HUES48 (cell line): ENCODE data around the gene FOXL2NB.
A peak's percentile ranks its signal among the peaks of the same experiment; 100 is the strongest.

Experiments
- H3K27ac ChIP-seq: one replicate; pipeline ENCODE4 v1.7.0; 2013; ENCODE audit warnings: low read depth, low read length, inconsistent platforms
- H3K27me3 ChIP-seq: 2 replicates; pipeline ENCODE4 v1.6.1; 2013; ENCODE audit warnings: mild to moderate bottlenecking, low read length; ENCODE audit not compliant: control insufficient read depth, insufficient read depth
- H3K36me3 ChIP-seq: 2 replicates; pipeline ENCODE4 v1.6.1; 2013; ENCODE audit warnings: low read length; ENCODE audit not compliant: control insufficient read depth, insufficient read depth
- H3K4me1 ChIP-seq: 2 replicates; pipeline ENCODE4 v1.6.1; 2013; ENCODE audit warnings: mild to moderate bottlenecking, low read length; ENCODE audit not compliant: control insufficient read depth, insufficient read depth
- H3K4me3 ChIP-seq: 2 replicates; pipeline ENCODE4 v1.5.1; 2013; ENCODE audit warnings: mild to moderate bottlenecking, low read depth, low read length
- H3K9ac ChIP-seq: 2 replicates; pipeline ENCODE4 v1.6.1; 2013; ENCODE audit warnings: mild to moderate bottlenecking, low read depth, low read length, moderate library complexity
- H3K9me3 ChIP-seq: 2 replicates; pipeline ENCODE4 v1.6.1; 2013; ENCODE audit warnings: low read length; ENCODE audit not compliant: control insufficient read depth, insufficient read depth

Gene FOXL2NB

DNA sequence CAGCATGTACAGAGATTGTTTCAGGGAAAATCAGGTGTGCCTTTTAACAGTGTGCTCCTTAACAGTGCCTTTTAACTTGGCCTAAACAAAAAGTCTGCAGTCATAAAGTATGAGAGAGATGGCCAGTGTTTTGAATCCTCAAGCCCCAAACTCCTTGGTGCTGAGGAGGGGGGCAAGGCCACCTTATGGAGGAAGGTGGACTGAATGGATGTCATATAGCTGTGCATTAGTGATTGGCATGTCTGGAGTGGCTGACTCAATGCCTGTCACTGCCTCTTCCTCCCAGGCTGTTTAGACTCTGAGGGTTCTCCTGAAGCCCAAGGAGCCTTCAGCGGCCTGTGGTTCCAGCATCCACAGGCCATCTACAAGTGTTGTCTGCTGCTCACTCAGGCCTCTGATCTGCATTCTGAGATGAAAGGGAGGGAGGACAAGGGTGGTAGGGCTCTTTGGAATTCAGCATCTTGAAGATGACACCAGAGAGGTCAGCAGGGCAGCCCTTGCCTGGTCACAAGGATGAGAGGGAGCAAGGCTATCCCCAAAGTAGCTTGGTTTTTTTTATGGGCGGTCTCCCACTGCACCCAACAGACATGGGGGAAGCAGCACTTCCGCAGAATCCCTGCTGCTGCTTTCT lies 1.5 kb downstream of the FOXL2NB start:
- peaks cover 96% of the 10 kb centered on the region for H3K27me3 ChIP-seq
- H3K9me3 ChIP-seq, result no peaks in the 10 kb centered on the region
- peak overlapping the region; percentile 58 for H3K4me3 ChIP-seq
- H3K4me1 ChIP-seq, result peaks cover 39% of the 10 kb centered on the region
- no peaks in the 10 kb centered on the region for H3K36me3 ChIP-seq
- H3K27ac ChIP-seq, result peak overlapping the region; percentile 65
- no peak overlapping the region for H3K9ac ChIP-seq

DNA sequence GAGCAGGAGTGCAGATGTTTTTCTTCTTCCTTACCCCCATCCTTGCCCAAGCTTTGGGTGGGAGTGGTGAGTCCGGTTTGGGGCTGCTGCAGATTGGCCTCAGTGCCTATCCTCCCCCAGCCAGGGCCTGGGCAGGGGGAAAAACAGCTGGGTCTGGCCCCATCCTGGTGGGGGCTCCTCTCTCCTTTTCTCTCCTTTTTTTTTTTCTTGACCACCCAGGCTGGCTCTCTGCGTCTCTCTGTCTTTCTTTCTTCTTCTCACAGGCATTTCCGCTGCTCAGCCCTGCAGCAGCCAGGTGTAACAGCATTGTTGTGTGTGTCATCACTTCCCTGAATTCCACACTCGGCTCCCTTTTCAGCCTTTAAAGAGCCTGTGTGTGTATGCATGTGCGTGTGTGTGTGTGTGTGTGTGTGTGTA lies 2.0 kb downstream of the FOXL2NB start:
- peaks cover 96% of the 10 kb centered on the region for H3K27me3 ChIP-seq
- H3K36me3 ChIP-seq, result no peaks in the 10 kb centered on the region
- no peaks in the 10 kb centered on the region for H3K9me3 ChIP-seq
- H3K27ac ChIP-seq, result peak overlapping the region; percentile 65
- peaks cover 34% of the 10 kb centered on the region for H3K4me1 ChIP-seq
- peak overlapping the region; percentile 58 for H3K4me3 ChIP-seq
- no peak overlapping the region for H3K9ac ChIP-seq

DNA sequence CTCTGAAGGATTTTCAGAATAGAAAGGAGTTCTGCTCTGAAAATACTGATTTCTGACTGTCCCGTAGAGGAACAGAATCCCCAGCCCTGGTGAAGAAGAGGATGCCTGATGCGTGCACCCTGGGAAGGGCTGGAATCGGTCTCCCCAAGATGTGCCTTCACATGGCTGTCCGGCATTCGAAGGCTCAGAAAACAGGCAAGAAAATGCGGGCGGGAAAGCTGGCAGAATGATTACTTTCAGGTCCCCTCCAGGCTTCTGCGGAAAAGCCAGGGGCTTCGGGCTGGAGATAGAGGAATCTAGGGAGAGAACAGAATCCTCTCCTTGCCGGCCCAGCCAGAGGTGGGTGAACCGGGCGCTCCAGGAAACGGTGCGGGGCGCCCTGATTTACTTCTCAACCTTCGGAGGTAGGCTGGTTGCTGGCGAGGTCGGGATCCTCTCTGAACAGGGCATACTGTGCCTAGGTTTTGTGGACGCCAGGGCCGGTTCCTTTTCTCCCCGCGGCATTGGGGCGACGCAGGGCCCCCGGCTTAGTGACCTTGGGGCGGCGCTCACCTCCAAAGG lies 2.5 kb downstream of the FOXL2NB start:
- H3K9me3 ChIP-seq, result no peaks in the 10 kb centered on the region
- H3K9ac ChIP-seq, result peak overlapping the region; percentile 53
- H3K4me1 ChIP-seq, result peaks cover 29% of the 10 kb centered on the region
- H3K36me3 ChIP-seq, result no peaks in the 10 kb centered on the region
- peak overlapping the region; percentile 58 for H3K4me3 ChIP-seq
- peaks cover 92% of the 10 kb centered on the region for H3K27me3 ChIP-seq
- no peak overlapping the region for H3K27ac ChIP-seq

DNA sequence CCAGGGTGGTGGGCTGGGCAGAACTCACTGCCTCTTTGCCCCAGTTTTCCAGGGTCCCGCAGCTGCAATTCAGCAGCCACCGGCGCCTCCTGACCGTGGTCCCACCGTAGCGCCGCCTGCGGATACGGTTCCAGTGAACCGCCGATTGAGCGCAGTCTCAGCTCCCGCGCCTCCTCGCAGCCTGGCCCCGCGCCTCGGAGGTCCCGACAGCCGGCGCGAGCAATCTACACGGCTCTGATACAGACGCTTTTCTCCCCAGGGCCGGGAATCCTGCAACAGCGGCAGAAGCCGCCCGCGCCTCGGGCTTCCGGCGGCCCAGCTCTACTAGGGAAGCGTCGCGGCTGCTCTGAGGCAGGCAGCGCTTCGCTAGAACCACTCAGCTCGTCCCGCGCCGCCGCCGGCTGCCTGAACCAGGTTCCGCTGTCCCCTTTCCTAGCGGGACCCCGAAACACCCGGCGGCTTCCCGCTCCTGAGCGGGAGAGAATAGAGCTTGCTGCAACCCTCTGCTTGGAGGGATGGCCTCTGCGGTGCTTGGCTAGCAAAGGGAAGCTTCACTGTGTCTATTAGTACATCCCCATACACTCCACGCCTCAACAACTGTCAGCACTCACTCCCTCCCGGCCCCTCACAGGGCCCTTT lies 3.1 kb downstream of the FOXL2NB start:
- no peak overlapping the region for H3K27ac ChIP-seq
- no peaks in the 10 kb centered on the region for H3K9me3 ChIP-seq
- H3K4me3 ChIP-seq, result peak overlapping the region; percentile 58
- peaks cover 92% of the 10 kb centered on the region for H3K27me3 ChIP-seq
- H3K9ac ChIP-seq, result peak overlapping the region; percentile 53
- peaks cover 28% of the 10 kb centered on the region for H3K4me1 ChIP-seq
- H3K36me3 ChIP-seq, result no peaks in the 10 kb centered on the region

DNA sequence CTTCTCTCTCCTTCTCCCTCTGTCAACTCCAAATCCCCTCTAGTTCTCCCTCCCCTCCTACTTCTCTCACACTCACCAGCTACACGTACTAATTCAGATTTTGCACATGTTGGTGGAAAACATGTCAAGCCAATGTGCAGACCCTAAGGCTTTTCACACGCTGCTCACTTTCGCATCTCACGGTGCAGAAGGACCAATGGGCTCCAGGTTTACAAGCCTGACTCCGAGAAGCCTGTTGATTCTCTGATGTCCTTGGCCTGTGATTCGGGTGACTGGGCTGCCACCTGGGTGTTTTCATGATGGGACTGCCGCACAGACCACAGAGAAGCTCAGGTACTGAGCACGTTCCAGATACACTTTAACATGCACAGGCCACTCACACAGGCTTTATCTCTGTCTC lies 3.7 kb downstream of the FOXL2NB start:
- Histone ChIP-seq H3K4me3 (peak overlapping the region; percentile 58), H3K36me3 (no peaks in the 10 kb centered on the region), H3K27me3 (peaks cover 92% of the 10 kb centered on the region), H3K27ac (no peak overlapping the region), H3K9me3 (no peaks in the 10 kb centered on the region), H3K4me1 (peaks cover 28% of the 10 kb centered on the region), H3K9ac (0 out of 2 replicates have a peak overlapping the region, but pooled peaks have one; percentile 53)

DNA sequence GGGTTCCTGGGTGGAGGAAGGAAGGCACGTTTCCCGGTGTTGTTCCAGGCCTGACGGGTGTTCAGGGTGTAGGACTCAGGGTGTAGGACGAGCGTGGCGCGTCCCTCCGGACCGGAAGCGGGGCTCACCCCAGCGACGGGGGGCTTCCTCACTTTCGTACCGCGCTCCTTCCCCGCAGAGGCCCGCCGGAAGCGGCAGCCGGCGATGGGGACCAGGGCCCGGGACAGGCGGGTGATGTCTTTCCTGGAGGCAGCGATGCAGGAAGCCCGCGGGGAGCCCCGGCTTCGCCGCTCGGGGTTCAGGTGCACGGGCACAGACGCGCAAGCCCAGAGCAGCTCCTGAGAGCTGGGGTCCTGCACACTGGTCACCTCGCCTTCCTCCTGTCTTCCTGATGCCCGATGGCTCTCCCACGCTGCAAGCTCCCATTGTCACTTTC lies 13.4 kb downstream of the FOXL2NB start:
- no peaks in the 10 kb centered on the region for H3K36me3 ChIP-seq
- no peak overlapping the region for H3K4me3 ChIP-seq
- H3K4me1 ChIP-seq, result no peaks in the 10 kb centered on the region
- no peaks in the 10 kb centered on the region for H3K9me3 ChIP-seq
- no peak overlapping the region for H3K27ac ChIP-seq
- H3K27me3 ChIP-seq, result peaks cover 10% of the 10 kb centered on the region
- H3K9ac ChIP-seq, result no peak overlapping the region

DNA sequence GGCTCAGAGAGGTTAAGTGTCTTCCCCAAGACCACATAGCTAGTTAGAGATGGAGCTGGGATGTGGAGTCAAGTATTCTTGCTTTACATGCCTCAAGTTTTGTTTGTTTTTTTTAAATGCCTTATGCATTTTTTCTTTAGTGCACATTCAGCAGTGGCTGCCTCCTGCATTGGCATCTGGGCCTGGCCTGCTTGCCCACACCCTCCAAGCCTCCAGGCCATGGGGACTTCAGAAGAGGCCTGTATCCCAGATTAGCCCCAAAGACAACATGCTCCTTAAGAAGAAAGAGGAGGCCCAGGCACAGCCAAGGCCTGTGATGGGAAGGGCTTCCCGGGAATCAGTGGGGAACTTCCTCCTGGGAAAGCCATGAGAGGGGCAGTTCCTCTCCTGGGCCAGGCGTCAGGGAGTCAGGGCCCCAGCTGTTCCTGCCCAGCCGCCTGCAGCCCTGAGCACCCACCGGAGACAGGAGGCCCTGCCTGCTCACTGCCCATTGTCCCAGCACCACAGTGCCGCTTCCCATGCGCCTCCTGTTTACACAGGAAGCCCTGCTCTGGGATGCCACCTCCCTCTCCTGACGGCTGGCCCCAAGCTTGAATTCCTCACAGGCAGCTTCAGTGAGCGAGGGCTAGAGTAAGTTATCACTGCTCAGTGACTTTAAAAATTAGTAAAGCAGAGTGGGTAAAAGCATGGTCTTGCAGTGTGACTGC lies 16.0 kb downstream of the FOXL2NB start:
- H3K36me3 ChIP-seq, result no peaks in the 10 kb centered on the region
- no peaks in the 10 kb centered on the region for H3K9me3 ChIP-seq
- H3K4me1 ChIP-seq, result no peaks in the 10 kb centered on the region
- peaks cover 4% of the 10 kb centered on the region; the same call in 1 of the 2 replicates for H3K27me3 ChIP-seq
- no peak overlapping the region for H3K27ac ChIP-seq
- H3K4me3 ChIP-seq, result no peak overlapping the region
- no peak overlapping the region for H3K9ac ChIP-seq

DNA sequence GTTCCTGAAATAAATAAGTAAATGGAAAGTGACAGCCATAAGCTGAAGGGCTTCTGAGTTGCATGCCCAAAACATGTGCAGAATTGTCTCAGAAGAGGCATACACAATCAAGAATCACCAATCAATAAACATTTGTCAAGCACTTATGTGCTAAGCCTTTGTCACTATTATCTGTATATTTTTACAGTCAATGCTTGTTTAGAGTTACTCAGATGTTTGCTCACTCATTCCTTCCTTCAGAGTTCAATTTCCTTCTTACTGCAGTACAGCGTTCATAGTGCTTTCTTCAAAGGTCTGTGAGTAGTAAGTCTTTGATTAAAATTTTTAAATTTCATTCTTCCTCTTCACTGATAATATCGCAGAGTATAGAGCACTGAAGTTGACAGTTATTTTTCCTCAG lies 17.2 kb downstream of the FOXL2NB start:
- H3K27me3 ChIP-seq, result peaks cover 4% of the 10 kb centered on the region; the same call in 1 of the 2 replicates
- H3K4me1 ChIP-seq, result no peaks in the 10 kb centered on the region
- no peak overlapping the region for H3K9ac ChIP-seq
- no peak overlapping the region for H3K27ac ChIP-seq
- no peak overlapping the region for H3K4me3 ChIP-seq
- no peaks in the 10 kb centered on the region for H3K36me3 ChIP-seq
- no peaks in the 10 kb centered on the region for H3K9me3 ChIP-seq

DNA sequence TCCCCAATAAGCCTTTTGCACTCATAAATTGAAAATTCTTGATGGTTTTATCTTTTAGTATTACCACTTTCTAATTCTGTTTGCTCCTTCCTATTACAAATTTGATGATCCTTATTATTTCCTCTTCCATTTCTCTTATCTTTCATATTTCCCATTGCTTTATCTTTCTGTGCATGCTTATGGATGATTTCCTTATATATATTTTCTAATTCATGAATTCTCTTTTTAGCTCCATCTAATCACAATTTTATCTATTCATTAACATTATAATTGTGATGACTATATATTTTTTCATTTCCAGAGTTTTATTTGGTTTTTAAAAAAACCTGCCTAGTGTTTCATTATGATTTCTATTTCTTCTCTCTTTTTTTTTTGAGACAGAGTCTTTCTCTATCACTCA lies 17.9 kb downstream of the FOXL2NB start:
- Histone ChIP-seq H3K36me3 (no peaks in the 10 kb centered on the region), H3K27ac (no peak overlapping the region), H3K27me3 (peaks cover 4% of the 10 kb centered on the region; the same call in 1 of the 2 replicates)

DNA sequence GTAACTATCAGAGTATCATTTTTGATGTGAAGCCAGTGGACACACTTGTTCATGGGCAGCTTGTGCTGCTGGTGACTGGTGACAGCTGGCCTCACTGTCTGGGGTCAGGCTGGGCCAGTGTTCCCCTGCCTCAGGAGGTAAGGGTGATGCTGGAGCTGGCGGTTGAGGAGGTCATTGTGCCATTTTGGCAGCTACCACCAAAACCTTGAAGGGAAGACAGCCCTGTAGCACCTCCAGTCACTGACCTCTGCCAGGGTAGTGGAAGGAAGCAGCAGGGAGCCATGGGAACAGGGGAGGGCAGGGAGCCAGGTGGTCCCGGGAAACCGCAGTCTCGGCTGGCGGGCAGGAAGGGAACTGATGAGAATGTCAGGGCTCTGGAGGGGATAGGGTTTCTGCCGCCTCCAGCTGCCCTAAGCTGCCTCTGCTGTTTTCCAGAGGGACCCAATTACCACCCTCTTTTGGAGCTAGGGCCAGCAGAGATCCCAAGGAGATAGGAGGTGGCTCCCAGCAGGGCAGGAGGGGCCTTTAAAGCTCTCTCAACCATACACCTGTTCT lies 24.8 kb downstream of the FOXL2NB start:
- no peaks in the 10 kb centered on the region for H3K4me1 ChIP-seq
- H3K27me3 ChIP-seq, result no peaks in the 10 kb centered on the region
- no peaks in the 10 kb centered on the region for H3K36me3 ChIP-seq
- no peak overlapping the region for H3K4me3 ChIP-seq
- no peak overlapping the region for H3K27ac ChIP-seq
- no peaks in the 10 kb centered on the region for H3K9me3 ChIP-seq
- H3K9ac ChIP-seq, result no peak overlapping the region

More for the DNA sequence above, 17.9 kb downstream of the FOXL2NB start:
- no peaks in the 10 kb centered on the region for H3K9me3 ChIP-seq
- H3K4me3 ChIP-seq, result no peak overlapping the region
- no peak overlapping the region for H3K9ac ChIP-seq
- H3K4me1 ChIP-seq, result no peaks in the 10 kb centered on the region
